ENCODE measurements around the gene PPP4R1.

Gene PPP4R1

DNA sequence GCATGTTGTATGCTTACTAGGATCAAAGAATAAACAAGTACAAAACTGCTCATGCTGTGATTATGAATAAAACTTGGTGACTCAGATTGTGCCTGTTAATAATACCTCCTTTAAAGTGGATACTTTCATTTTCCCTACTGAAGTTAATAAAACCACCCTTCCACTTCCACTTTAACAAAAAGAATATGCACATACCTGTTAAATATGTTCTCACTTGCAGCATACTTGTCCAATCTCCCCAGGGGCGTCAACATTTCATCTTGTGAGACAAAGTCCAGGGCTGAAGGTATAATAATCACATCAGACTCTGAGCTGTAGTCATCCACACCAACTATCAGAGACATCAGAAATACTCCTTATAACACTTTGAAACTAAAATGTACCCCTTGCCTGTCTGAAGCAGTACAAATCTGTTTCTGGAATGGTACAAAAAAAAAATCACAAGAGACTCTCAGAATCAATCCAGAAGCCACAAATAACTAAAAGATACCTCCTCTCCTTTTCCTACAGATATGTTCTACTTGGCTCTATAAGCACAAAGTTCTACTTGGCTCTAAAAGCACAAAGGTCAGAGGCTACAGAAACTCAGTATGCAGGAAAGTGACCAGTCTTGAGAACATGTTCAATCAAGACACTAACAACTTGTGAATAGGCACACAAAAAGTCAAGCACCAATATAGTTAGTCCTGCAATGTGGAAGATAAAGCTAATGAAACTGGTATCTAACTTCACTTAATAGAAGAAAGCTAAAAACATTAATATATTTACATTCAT lies 19.3 kb downstream of the PPP4R1 start:
- DNase-seq (ENCODE audit: low read depth in 2 of 2, low spot score in 1 of 2): no peak

DNA sequence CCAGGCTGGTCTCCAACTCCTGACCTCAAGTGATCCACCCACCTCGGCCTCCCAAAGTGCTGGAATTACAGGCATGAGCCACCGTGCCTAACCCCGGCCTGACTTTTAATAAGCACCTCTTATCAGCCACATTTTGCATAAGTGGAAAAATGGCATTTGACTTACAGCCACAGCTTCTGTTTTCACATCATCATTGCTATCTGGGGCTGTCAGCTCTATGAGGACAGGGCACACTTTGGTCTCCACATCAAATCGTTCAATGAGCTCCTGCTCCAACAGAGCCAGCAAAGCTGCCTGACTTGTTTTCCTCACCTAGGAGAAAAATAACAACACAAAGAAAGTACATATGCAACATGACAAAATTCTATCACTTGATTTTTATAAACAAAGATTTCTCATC lies 26.4 kb downstream of the PPP4R1 start:
- DNase-seq (ENCODE audit: low read depth in 2 of 2, low spot score in 1 of 2): no peak

DNA sequence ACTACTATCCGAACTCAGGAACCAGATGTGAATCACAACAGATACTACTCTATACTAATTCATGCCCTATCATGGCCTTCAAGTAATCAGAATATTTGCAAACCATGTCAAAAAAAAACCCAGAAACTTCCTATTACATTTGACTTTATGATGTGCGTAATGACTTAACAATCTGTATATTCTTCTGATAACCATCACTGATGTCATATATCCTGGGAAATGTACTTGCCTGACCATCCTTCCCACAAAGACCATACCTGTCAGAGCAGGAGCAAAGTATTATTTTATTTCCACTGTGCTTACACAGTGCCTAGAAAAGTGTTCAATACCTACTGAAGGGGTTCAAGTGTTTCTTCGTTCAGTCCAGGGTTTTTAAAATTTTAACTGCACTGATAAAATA lies 27.5 kb downstream of the PPP4R1 start:
- DNase-seq (ENCODE audit: low read depth in 2 of 2, low spot score in 1 of 2): no peak

DNA sequence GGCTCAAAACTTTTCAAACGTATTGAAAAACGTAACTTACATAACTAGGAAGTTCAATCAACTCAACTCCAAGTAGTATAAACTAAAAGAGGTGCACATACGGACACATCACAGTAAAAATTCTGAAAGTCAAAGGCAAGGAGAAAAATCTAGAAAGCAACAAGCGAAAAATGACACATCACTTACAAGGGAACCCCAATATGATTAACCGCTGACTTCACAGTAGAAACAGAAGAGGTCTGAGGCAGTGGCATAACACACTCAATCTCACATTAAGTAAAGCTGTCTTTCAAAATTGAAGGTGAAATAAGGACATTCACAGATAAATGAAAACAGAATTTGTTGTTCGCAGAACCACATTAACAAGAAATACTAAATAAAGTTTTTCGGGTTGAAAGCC lies 32.7 kb downstream of the PPP4R1 start:
- DNase-seq (ENCODE audit: low read depth in 2 of 2, low spot score in 1 of 2): no peak

DNA sequence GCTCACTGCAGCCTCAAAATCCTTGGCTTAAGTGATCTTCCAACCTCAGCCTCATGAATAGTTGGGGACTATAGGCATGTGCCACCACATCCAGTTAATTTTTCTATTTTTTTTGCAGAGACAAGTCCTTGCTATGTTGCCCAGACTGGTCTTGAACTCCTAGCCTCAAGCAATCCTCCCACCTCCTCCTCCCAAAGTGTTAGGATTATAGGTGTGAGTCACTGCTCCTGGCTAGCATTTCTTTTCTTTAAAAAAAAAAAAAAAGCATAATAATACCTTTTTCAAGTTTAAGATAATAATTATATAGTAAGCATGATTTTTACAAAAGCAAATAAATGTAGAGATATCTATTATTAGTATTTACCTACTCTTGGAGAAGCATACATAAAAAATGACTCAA lies 36.1 kb downstream of the PPP4R1 start:
- no peak for DNase-seq (ENCODE audit: low read depth in 2 of 2, low spot score in 1 of 2)

DNA sequence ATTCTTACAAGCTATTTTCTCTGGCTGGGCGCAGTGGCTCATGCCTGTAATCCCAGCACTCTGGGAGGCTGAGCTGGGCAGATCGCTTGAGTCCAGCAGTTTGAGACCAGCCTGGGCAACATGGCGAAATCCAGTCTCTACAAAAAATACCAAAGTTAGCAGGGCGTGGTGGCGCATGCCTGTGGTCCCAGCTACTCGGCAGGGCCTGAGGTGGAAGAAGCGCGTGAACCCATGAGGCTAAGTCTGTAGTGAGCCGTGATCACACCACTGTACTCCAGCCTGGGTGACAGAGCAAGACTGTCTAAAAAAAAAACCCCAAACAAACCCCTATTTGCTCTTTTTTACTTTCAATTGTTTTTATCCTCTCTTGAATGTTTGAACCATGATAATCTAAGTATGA lies 37.0 kb downstream of the PPP4R1 start:
- no peak for DNase-seq (ENCODE audit: low read depth in 2 of 2, low spot score in 1 of 2)

DNA sequence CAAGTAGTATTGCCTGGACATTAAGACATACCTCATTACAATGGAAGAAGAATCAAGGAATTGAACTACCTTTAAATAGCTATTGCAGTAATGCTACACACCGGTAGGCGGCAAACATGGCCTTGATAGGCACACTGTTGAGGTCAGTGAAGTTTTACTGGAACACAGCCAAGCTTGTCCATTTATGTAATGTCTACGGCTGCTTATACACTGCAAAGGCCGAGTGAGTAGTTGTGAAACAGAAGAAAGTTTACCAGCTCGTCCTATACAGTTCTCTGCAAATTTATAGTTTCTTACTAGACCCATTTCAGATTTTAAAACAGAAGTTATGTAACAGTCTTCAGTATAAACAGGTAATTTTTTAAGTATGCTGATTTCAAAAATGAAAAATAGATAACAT lies 38.8 kb downstream of the PPP4R1 start:
- DNase-seq (ENCODE audit: low read depth in 2 of 2, low spot score in 1 of 2): no peak

DNA sequence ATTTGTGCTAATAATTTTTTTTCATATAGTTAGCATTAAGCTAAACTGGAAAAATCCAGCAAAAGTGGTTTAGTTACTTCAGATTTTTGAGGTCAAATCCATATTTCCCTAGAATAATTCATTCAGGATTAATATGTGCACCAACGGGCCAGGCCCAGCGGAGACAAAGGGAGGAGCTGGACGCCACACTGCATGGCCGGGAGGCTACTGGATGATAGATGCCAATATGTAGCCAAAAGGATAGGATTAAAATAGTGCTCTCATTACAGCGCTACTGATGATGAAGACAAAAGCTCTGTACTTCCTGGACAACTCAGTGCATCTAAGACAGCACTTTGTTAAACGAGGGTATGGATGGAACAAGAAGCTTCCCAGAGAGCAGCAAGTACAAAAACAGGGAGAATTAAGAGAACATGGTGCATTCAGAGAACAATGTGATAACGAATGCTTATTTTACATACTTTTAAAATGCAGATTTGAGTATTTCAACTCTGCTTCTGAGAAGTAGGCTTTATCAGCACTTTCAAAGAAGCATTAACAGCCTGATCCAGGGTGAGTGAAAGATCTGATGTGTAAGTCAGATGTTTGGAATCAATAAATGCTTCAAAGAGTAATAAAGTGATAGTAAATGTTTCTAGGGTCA lies 39.8 kb downstream of the PPP4R1 start:
- no peak for DNase-seq (ENCODE audit: low read depth in 2 of 2, low spot score in 1 of 2)

DNA sequence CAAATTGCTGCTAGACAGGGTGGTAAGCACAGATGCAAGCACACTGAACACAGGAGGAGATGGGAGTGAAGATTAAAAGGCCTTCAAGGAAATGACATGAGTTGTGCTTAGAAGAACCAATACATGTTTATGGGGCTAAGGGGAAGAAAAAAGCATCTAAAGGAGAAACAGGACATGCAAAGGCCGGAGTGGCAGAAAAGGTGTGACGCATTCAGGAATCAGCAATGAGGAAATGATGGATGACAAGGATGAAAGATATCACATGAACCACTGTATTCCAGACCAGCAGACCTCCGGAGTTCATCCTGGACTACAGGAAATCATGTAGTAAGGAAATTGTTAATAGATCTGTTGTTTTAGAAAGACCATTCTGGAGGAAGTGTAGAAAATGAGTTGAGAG lies 42.8 kb downstream of the PPP4R1 start:
- DNase-seq (ENCODE audit: low read depth in 2 of 2, low spot score in 1 of 2): no peak

DNA sequence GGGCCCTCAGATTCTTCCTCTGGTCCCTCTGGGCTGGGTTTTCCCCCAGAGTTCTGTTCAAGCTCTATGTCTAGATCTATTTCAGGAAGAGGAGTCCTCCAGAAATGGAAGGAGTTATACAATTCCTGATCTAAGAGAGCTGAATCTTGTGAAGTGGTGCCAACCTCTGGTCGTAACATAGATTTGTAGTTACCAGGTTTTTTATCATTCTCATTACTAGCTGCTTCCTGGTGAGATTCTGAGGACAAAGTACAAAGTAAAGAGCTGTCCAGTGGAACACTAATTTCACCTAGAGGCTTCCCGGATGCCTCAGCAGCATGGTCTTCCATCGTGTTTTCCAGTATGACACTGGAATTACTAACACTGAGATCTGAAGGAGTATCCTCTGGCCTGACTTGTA lies 44.1 kb downstream of the PPP4R1 start:
- DNase-seq (ENCODE audit: low read depth in 2 of 2, low spot score in 1 of 2): no peak

DNA sequence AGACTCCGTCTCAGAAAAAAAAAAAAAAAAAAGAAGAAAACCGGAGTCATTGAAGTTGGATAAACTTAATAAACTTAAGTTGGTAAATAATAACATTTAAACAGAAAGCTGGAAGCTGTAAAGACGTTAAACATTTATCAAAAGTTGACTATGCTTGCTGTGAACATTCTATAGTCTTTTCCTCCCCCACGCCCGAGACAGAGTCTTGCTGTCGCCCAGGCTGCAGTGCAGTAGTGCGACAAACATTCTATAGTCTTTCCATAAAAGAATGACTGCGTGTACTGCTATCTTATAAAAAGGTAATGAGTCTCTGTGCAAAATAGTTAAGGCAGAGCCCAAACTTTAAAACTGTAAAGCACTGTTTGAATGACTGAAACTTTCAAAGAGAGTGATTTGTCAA lies 45.2 kb downstream of the PPP4R1 start:
- DNase-seq (ENCODE audit: low read depth in 2 of 2, low spot score in 1 of 2): no peak

DNA sequence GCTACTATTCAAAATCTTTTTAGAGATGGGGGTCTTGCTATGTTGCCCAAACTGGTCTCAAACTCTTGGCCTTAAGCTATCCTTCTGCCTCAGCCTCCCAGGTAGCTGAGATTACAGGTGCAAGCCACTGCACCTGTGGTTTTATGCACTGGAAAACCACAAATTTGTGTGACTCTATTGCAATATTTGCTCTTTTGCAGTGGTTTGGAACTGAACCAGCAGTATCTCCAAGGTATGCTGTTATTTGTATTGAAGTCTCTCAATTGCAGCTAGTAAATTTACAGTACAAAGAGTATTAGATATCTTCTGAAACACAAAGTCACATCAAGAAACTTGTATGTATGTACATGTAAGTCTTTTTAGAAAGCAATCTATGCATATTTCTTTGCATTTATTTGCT lies 46.2 kb downstream of the PPP4R1 start:
- no peak for DNase-seq (ENCODE audit: low read depth in 2 of 2, low spot score in 1 of 2)

DNA sequence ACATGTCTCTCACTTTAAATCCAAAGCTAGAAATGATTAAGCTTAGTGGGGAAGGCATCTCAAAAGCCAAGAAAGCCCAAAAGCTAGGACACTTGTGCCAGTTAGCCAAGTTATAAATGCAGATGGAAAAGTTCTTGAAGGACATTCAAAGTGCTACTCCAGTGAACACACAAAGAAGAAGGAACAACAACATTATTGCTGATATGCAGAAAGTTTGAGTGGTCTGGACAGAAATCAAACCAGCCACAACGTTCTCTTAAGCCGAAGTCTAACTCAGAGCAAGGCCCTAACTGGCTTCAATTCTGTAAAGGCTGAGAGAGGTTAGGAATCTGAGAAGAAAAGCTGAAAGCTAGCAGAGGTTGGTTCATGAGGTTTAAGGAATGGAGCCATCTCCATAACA lies 49.0 kb downstream of the PPP4R1 start:
- no peak for DNase-seq (ENCODE audit: low read depth in 2 of 2, low spot score in 1 of 2)

DNA sequence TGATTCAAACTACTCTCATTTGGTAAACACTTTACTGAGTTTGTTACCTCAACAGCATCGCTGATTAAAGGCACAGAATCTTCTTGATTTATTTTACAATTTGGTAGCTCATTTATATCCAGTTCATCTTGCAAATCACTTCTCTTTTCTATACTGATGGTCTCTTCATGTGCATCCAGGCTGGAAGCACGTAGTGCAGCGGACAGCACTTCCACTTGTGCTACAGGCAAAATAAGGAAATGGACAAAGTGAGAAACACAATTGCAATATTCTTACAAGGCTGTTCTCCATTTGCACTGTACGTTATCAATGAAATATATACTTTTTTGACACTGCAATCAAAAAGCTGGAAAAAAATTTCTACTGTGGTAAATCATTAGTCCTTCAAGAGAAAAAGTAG lies 51.0 kb downstream of the PPP4R1 start:
- no peak for DNase-seq (ENCODE audit: low read depth in 2 of 2, low spot score in 1 of 2)

DNA sequence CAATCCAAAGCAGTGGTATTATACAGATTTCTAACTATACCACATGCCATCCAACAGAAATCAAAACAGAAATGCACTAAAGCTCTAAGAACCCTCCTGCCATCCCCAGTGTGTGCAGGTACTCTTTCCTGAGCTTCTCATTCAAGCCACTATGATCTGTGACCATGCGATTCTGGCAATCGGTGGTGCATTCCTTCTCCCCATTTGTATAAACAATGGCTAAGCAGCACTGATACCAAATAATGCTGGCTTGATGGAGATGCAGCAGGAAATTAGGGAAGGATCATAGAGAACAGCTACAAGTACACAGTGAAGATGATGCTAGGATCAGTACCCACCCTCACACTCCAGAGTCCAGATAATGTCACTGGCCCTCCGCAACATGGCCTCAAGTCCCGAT lies 51.8 kb downstream of the PPP4R1 start:
- no peak for DNase-seq (ENCODE audit: low read depth in 2 of 2, low spot score in 1 of 2)

DNA sequence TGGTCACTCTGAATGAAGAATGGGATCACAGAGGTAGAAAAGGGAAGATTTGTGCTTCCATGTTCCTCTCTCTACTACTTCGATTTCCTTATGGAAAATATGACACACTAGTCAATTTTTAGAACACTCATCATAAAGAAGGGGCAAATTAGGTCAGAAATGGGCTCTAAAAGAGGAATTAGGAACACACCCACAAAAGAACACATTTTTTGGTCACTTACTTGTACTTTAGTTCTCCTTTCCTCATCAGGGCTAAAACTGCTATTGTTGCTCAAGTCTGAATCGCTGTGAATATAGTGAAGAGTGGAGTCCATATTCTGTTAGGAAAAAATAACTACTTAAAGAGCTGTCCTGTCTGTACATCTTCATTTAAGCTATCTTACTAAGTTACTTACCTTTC lies 52.6 kb downstream of the PPP4R1 start:
- no peak for DNase-seq (ENCODE audit: low read depth in 2 of 2, low spot score in 1 of 2)

DNA sequence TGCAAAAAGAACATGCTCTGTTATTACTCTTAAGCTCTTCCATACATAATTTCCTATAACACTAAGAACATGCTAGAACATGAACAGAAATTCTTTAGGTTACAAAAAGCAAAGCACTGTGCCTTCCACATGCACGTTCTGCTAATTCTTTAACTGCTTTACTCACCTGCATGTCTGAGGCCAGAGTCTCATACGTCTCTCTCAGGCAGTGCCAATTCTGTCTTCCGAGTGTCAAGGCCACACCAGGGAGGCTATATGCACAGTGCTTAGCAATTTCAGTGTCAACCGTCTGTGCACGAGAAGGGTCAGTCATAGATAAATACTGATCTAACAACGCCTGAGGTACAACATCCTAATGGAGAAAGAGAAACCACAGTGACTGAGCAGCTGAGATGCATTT lies 55.1 kb downstream of the PPP4R1 start:
- DNase-seq (ENCODE audit: low read depth in 2 of 2, low spot score in 1 of 2): no peak

DNA sequence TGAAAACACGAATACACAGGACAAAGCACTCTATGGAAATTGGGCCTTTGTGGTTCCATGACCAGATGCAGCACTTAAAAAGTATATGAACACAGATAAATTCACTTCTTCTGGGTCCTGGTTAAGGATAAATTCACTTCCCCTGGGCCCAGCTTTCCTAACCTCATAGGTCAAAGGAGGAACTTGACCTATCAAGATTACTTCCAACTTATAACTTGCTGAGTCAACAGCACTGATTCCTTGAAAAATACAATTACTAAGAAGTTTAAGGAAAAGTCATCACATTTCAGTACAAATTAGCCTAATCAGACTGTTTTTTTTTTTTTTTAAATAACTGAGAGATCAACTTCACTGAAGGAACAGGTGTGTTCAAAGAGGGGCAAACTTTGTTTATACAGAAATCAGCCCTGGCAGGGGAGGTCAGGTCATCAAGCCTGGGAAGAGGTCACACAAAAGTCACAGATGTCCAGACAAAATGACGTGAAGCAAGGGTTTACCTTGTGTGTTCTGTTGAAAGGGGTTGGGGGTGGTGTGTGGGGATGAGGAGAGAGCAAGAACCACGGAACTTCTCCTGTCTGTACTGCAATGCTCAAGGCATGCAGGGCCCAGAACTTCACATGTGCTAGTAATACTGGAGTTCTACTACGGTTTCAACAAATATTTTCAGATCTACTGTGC lies 55.8 kb downstream of the PPP4R1 start:
- DNase-seq (ENCODE audit: low read depth in 2 of 2, low spot score in 1 of 2): no peak

DNA sequence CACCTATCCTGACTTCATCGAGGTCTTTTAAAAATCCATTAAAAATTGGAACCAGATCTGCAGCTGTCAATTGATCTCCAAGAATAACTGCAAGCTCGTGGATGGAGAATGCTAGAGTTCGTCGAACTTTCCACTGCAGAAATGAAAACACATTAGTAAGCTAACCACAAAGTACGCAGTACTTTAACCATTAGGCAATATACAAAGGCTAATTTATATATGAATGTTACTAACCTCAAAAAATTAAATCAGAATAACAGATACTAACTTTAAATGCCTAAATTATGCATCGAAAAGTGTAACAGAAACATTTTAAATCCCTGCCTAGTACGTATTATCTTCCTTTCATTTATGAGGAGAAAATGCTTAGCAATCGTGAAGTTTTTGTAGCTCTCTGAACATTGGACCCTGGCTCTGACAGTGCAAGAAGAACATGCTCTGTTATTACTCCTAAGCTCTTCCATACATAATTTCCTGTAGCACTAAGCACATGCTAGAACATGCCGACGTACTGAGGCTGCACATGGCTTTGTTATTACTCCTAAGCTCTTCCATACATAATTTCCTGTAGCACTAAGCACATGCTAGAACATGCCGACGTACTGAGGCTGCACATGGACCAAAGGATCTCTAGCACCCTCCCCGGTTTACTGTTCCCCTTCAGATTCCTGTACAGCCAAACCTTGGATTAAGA lies 57.0 kb downstream of the PPP4R1 start:
- no peak for DNase-seq (ENCODE audit: low read depth in 2 of 2, low spot score in 1 of 2)

DNA sequence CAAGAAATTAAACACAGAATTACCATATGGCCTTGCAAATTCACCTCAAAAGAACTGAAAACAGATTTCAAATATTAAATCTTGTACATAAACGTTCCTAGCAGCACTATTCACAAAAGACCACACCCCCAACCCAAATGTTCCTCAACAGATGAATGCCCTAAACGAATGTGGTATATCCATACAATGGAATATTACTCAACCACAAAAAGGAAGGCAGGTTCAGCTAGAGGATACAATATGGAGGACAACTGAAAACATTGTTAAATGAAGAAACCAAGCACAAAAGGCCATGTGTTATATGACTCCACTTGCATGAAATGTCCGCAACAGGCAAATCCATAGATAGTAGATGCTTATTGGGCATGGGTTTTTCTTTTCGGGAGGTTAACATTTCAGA lies 61.7 kb downstream of the PPP4R1 start:
- DNase-seq (ENCODE audit: low read depth in 2 of 2, low spot score in 1 of 2): no peak

DNA sequence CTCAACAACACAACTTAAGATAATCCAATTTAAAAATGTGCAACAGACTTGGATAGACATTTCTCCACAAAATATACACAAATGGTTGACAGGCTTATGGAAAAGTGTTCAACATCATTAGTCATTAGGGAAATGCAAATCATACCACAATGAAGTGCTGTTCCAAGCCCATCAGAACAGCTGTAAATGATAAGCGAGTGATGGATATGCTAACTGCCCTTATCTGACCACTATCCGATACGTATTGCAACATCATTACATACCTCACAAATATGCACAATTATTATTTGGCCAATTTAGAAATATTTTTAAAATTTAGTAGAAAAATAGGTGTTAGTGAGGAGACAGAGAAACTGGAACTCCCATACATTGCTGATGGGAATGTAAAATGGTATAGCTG lies 62.2 kb downstream of the PPP4R1 start:
- no peak for DNase-seq (ENCODE audit: low read depth in 2 of 2, low spot score in 1 of 2)

DNA sequence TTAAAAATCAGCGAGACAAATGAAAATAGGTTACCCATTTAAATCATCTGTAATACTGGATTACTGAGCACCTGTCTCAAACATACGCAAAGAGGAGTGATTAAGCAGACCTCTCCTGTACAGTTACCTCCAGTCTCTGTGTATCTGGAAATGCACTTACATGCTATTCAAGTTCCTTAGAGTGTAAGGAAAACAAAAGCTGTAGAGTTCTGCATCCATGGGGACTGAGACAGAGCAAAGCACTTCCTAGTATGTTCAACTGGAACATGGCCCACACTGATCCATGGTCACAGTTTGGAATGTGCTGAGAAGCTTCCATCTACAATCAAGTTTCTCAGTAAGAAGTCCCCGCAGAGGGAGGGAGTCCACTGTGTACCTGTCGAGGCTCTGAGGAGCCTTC lies 63.9 kb downstream of the PPP4R1 start:
- no peak for DNase-seq (ENCODE audit: low read depth in 2 of 2, low spot score in 1 of 2)

All from stimulated activated CD8-positive, alpha-beta memory T cell treated with anti-CD3 and anti-CD28 coated beads, Interleukin-4, amount 100 ng/mL, for 4 hours (primary cell).